HEK293 (cell line): ENCODE measurements around the gene NCK2.

Experiments
- CTCF ChIA-PET: fragments of 350-600 bp; formaldehyde crosslinking; extraction: SDS; loops from one replicate; lab custom pipeline; 2021; ENCODE audit warnings: antibody characterized with exemption; lab: Yijun Ruan, JAX
- POLR2A ChIA-PET: fragments of 300-600 bp; formaldehyde crosslinking; extraction: SDS; loops from one replicate; lab custom pipeline; 2020; ENCODE audit warnings: antibody characterized with exemption, inconsistent platforms; lab: Yijun Ruan, JAX
- H3K27ac ChIP-seq: fragments of 200-500 bp; sonication (Bioruptor generic); 2 replicates; pipeline ENCODE4 v1.5.1; 2014; ENCODE audit warnings: low read depth, low read length, control low read depth, inconsistent platforms; ENCODE audit errors: extremely low read depth
- H3K36me3 ChIP-seq, 2 experiments: fragments of 200-500 bp in 1 of 2; sonication (Bioruptor generic) in 1 of 2; 1 replicate in 1 of 2; 2 replicates in 1 of 2; pipeline ENCODE4 v1.5.1; 2014 to 2017; ENCODE audit warnings: inconsistent platforms in 2 of 2, low read length in 2 of 2; ENCODE audit not compliant: control insufficient read depth in 2 of 2, insufficient read depth in 1 of 2
- H3K4me1 ChIP-seq: fragments of 200-500 bp; sonication (Bioruptor generic); 2 replicates; pipeline ENCODE4 v1.5.1; 2014; ENCODE audit warnings: mild to moderate bottlenecking, low read length, inconsistent platforms; ENCODE audit not compliant: control insufficient read depth, insufficient read depth
- H3K4me3 ChIP-seq: 2 replicates; pipeline ENCODE4 v1.5.1; 2011; ENCODE audit warnings: low read depth, mild to moderate bottlenecking, control low read depth, low read length, moderate library complexity
- H3K9me3 ChIP-seq: fragments of 200-500 bp; sonication (Bioruptor generic); 2 replicates; pipeline ENCODE4 v1.5.1; 2014; ENCODE audit warnings: low read depth, low read length, inconsistent platforms; ENCODE audit not compliant: control insufficient read depth, insufficient read depth
- CTCF ChIP-seq: fragments of 450-650 bp; formaldehyde crosslinking; IDR thresholded peaks from 2 replicates; pipeline ENCODE4 v1.5.1; 2016; ENCODE audit warnings: missing biosample characterization, missing genetic modification characterization
- GFI1B ChIP-seq: fragments of 450-650 bp; formaldehyde crosslinking; IDR thresholded peaks from 2 replicates; pipeline ENCODE4 v1.5.1; 2016; ENCODE audit warnings: missing biosample characterization, missing genetic modification characterization
- HOXC10 ChIP-seq: sonication (generic); formaldehyde crosslinking; IDR thresholded peaks from 2 replicates; pipeline ENCODE4 v1.8.1; 2023; ENCODE audit warnings: mild to moderate bottlenecking, missing genetic modification reagents
- SP7 ChIP-seq: fragments of 450-650 bp; formaldehyde crosslinking; IDR thresholded peaks from 2 replicates; pipeline ENCODE4 v1.5.1; 2016; ENCODE audit warnings: missing biosample characterization, missing genetic modification characterization
- ZBTB7A ChIP-seq: fragments of 450-650 bp; formaldehyde crosslinking; IDR thresholded peaks from 2 replicates; pipeline ENCODE4 v1.5.1; 2016; ENCODE audit warnings: low read depth, missing biosample characterization, missing genetic modification characterization
- ZNF138 ChIP-seq: fragments of 450-650 bp; formaldehyde crosslinking; IDR thresholded peaks from 2 replicates; pipeline ENCODE4 v1.5.1; 2016; ENCODE audit warnings: missing biosample characterization, missing genetic modification characterization, borderline replicate concordance
- ZNF214 ChIP-seq: fragments of 450-650 bp; formaldehyde crosslinking; IDR thresholded peaks from 2 replicates; pipeline ENCODE4 v1.5.1; 2017; ENCODE audit warnings: missing biosample characterization, mild to moderate bottlenecking, missing genetic modification characterization, borderline replicate concordance
- ZNF266 ChIP-seq: fragments of 450-650 bp; formaldehyde crosslinking; IDR thresholded peaks from 2 replicates; pipeline ENCODE4 v1.5.1; 2016; ENCODE audit warnings: missing biosample characterization, missing genetic modification characterization, low read depth
- ZNF302 ChIP-seq: fragments of 450-650 bp; formaldehyde crosslinking; IDR thresholded peaks from 2 replicates; pipeline ENCODE4 v1.5.1; 2016; ENCODE audit warnings: missing biosample characterization, missing genetic modification characterization, low read depth
- ZNF391 ChIP-seq: fragments of 450-650 bp; formaldehyde crosslinking; IDR thresholded peaks from 2 replicates; pipeline ENCODE4 v1.5.1; 2016; ENCODE audit warnings: low read depth, missing biosample characterization, missing genetic modification characterization, borderline replicate concordance
- ZNF394 ChIP-seq: fragments of 450-650 bp; formaldehyde crosslinking; IDR thresholded peaks from 2 replicates; pipeline ENCODE4 v1.5.1; 2016; ENCODE audit warnings: missing biosample characterization, missing genetic modification characterization, mild to moderate bottlenecking, moderate library complexity, borderline replicate concordance
- ZNF423 ChIP-seq: fragments of 450-650 bp; formaldehyde crosslinking; IDR thresholded peaks from 2 replicates; pipeline ENCODE4 v1.5.1; 2016; ENCODE audit warnings: missing biosample characterization, missing genetic modification characterization
- ZNF510 ChIP-seq: fragments of 450-650 bp; formaldehyde crosslinking; IDR thresholded peaks from 2 replicates; pipeline ENCODE4 v1.5.1; 2018; ENCODE audit warnings: mild to moderate bottlenecking, missing genetic modification characterization, missing biosample characterization; ENCODE audit not compliant: insufficient replicate concordance
- ZNF549 ChIP-seq: fragments of 450-650 bp; IDR thresholded peaks from 2 replicates; pipeline ENCODE4 v1.5.1; 2018; ENCODE audit warnings: missing biosample characterization, missing genetic modification characterization, mild to moderate bottlenecking, inconsistent platforms, moderate library complexity
- ZNF580 ChIP-seq: fragments of 450-650 bp; formaldehyde crosslinking; IDR thresholded peaks from 2 replicates; pipeline ENCODE4 v1.5.1; 2016; ENCODE audit warnings: missing biosample characterization, missing genetic modification characterization
- ZNF624 ChIP-seq: fragments of 450-650 bp; formaldehyde crosslinking; IDR thresholded peaks from 2 replicates; pipeline ENCODE4 v1.5.1; 2017; ENCODE audit warnings: missing biosample characterization, missing genetic modification characterization
- ZNF658 ChIP-seq: fragments of 450-650 bp; formaldehyde crosslinking; IDR thresholded peaks from 2 replicates; pipeline ENCODE4; 2016; ENCODE audit warnings: missing biosample characterization, missing genetic modification characterization
- ZNF664 ChIP-seq: fragments of 450-650 bp; formaldehyde crosslinking; IDR thresholded peaks from 2 replicates; pipeline ENCODE4 v1.5.1; 2016; ENCODE audit warnings: missing biosample characterization, missing genetic modification characterization
- ZNF777 ChIP-seq: fragments of 450-650 bp; formaldehyde crosslinking; IDR thresholded peaks from 2 replicates; pipeline ENCODE4 v1.5.1; 2017; ENCODE audit warnings: missing biosample characterization, missing genetic modification characterization, borderline replicate concordance

Gene NCK2

GRCh38 chr2:105857076-105857740 lies 112.5 kb downstream of the NCK2 start (continued):
- TF ChIP-seq CTCF (no peak), ZNF302 (no peak), ZNF658 (tag by site-specific recombination) (no peak), ZNF423 (tag by site-specific recombination) (no peak)
- TF ChIP-seq, all 188 proteins: peak for 0

- POLR2A ChIA-PET = no interaction called here
- Histone ChIP-seq H3K4me3 (no peak overlapping the region), H3K36me3 (peaks cover 0 to 10% of the 10 kb centered on the region in 2 experiments; a peak in 2 of 3 replicates), H3K4me1 (no peaks in the 10 kb centered on the region; the same call in 1 of the 2 replicates), H3K27ac (no peak overlapping the region), H3K9me3 (no peaks in the 10 kb centered on the region)
- CTCF ChIA-PET = interaction anchor here (1.0 kb wide), 1 partner anchor 9 kb away, joined by 3 read pairs; no protein-coding TSS in a partner anchor
- TF ChIP-seq ZNF391 (tag by site-specific recombination) = no peak
Observed at GRCh38 chr2:105858868-105859693, 114.4 kb downstream of the NCK2 start.

GRCh38 chr2:105859694-105859951 lies 114.9 kb downstream of the NCK2 start:
- no peak for TF ChIP-seq ZNF549 (tag by site-specific recombination)
- Histone ChIP-seq H3K9me3 (no peaks in the 10 kb centered on the region), H3K36me3 (peaks cover 0 to 10% of the 10 kb centered on the region in 2 experiments; a peak in 2 of 3 replicates), H3K4me3 (no peak overlapping the region), H3K27ac (no peak overlapping the region), H3K4me1 (no peaks in the 10 kb centered on the region; the same call in 1 of the 2 replicates)
- ChIA-PET CTCF (interaction anchor here (1.0 kb wide), 1 partner anchor 10 kb away, joined by 3 read pairs; no protein-coding TSS in a partner anchor), POLR2A (no interaction called here)

GRCh38 chr2:105860567-105860966 lies 115.9 kb downstream of the NCK2 start:
- Histone ChIP-seq H3K4me3 (no peak overlapping the region), H3K4me1 (peaks cover 3% of the 10 kb centered on the region; the same call in 1 of the 2 replicates), H3K36me3 (peaks cover 0 to 4% of the 10 kb centered on the region in 2 experiments; a peak in 2 of 3 replicates), H3K27ac (no peak overlapping the region), H3K9me3 (no peaks in the 10 kb centered on the region)
- POLR2A ChIA-PET = interaction anchor here (0.6 kb wide), 1 partner anchor 10 kb away, joined by 3 read pairs; no protein-coding TSS in a partner anchor
- TF ChIP-seq CTCF = no peak
- CTCF ChIA-PET = no interaction called here

GRCh38 chr2:105861200-105861599 lies 116.5 kb downstream of the NCK2 start:
- Histone ChIP-seq H3K36me3 (peaks cover 0 to 3% of the 10 kb centered on the region in 2 experiments; a peak in 2 of 3 replicates), H3K9me3 (no peaks in the 10 kb centered on the region), H3K4me3 (no peak overlapping the region), H3K27ac (no peak overlapping the region), H3K4me1 (peaks cover 3% of the 10 kb centered on the region; the same call in 1 of the 2 replicates)
- CTCF ChIA-PET = no interaction called here
- POLR2A ChIA-PET = interaction anchor here (0.6 kb wide), 1 partner anchor 10 kb away, joined by 3 read pairs; no protein-coding TSS in a partner anchor
- TF ChIP-seq ZNF580 (tag by site-specific recombination) = no peak
- no peak for TF ChIP-seq GFI1B (tag by site-specific recombination)
- TF ChIP-seq ZNF549 (tag by site-specific recombination) = no peak
- no peak for TF ChIP-seq ZNF510 (tag by site-specific recombination)
- TF ChIP-seq ZNF214 (tag by site-specific recombination) = no peak
- no peak for TF ChIP-seq ZBTB7A
- TF ChIP-seq HOXC10 = no peak
- TF ChIP-seq ZNF664 (tag by site-specific recombination) = no peak
- TF ChIP-seq ZNF266 = no peak
- TF ChIP-seq ZNF777 (tag by site-specific recombination) = no peak
- no peak for TF ChIP-seq ZNF394 (tag by site-specific recombination)
- no peak for TF ChIP-seq ZNF624 (tag by site-specific recombination)
- TF ChIP-seq SP7 (tag by site-specific recombination) = no peak
- TF ChIP-seq ZNF138 (tag by site-specific recombination) = no peak
